ENCODE results near the gene TCEAL1.
A peak's percentile ranks its signal among the peaks of the same experiment; 100 is the strongest.
"Not testable (repeated sequence)": the region's sequence is repeated elsewhere in the genome, so short reads cannot be mapped to it uniquely, and the experiment has no call there.

The TCEAL1 gene

GRCh38 chrX:103628386-103629317, at the start of gene TCEAL1:
Gene TCEAL1, plus strand, starts transcription at chrX:103628975. Its CDS starts 942 bp downstream, at chrX:103629917.
- no peak for DNase-seq (ENCODE audit: low read depth)

GRCh38 chrX:103584596-103584995, 44.2 kb upstream of the TCEAL1 start:
- DNase-seq (ENCODE audit: low read depth): no peak

- peak; percentile 31 for DNase-seq (ENCODE audit: low read depth)
Measured at GRCh38 chrX:103585411-103586313, 43.1 kb upstream of the TCEAL1 start, which contains the start of gene TCEAL4. Gene TCEAL4, plus strand, starts transcription at chrX:103585515. Its CDS starts 1,161 bp downstream, at chrX:103586676.

- DNase-seq (ENCODE audit: low read depth): no peak
Measured at GRCh38 chrX:103586314-103586646, 42.5 kb upstream of the TCEAL1 start.

- no peak for DNase-seq (ENCODE audit: low read depth)
Measured at GRCh38 chrX:103586659-103587058, 42.1 kb upstream of the TCEAL1 start.

- not testable (repeated sequence) for DNase-seq (ENCODE audit: low read depth)
Measured at GRCh38 chrX:103592295-103592694, 36.5 kb upstream of the TCEAL1 start.

- DNase-seq (ENCODE audit: low read depth): not testable (repeated sequence)
Measured at GRCh38 chrX:103595202-103595601, 33.6 kb upstream of the TCEAL1 start.

- DNase-seq (ENCODE audit: low read depth): peak; percentile 19
Measured at GRCh38 chrX:103607364-103608305, 21.1 kb upstream of the TCEAL1 start, which contains the start of gene TCEAL3. Gene TCEAL3, plus strand, starts transcription at chrX:103607963. Its CDS starts 1,102 bp downstream, at chrX:103609065.

- DNase-seq (ENCODE audit: low read depth): no peak
Measured at GRCh38 chrX:103608306-103608963, 20.3 kb upstream of the TCEAL1 start.

- no peak for DNase-seq (ENCODE audit: low read depth)
Measured at GRCh38 chrX:103610282-103610681, 18.5 kb upstream of the TCEAL1 start.

- DNase-seq (ENCODE audit: low read depth): no peak
Measured at GRCh38 chrX:103613362-103613890, 15.3 kb upstream of the TCEAL1 start.

- no peak for DNase-seq (ENCODE audit: low read depth)
Measured at GRCh38 chrX:103614999-103615398, 13.8 kb upstream of the TCEAL1 start.

GRCh38 chrX:103615781-103616371, 12.9 kb upstream of the TCEAL1 start:
- no peak for DNase-seq (ENCODE audit: low read depth)

GRCh38 chrX:103616676-103617186, 12.0 kb upstream of the TCEAL1 start:
- DNase-seq (ENCODE audit: low read depth): no peak

GRCh38 chrX:103624111-103624510, 4.7 kb upstream of the TCEAL1 start:
- no peak for DNase-seq (ENCODE audit: low read depth)

- no peak for DNase-seq (ENCODE audit: low read depth)
Measured at GRCh38 chrX:103626855-103627254, 1.9 kb upstream of the TCEAL1 start.

GRCh38 chrX:103629318-103630170, 769 bp downstream of the TCEAL1 start:
- DNase-seq (ENCODE audit: low read depth): peak; percentile 9

GRCh38 chrX:103630171-103630511, 1.4 kb downstream of the TCEAL1 start:
- DNase-seq (ENCODE audit: low read depth): no peak

- DNase-seq (ENCODE audit: low read depth): no peak
Measured at GRCh38 chrX:103631145-103631544, 2.4 kb downstream of the TCEAL1 start.

All from activated T-helper 9 cell treated with anti-CD3 and anti-CD28 coated beads, Interleukin-2, amount 50 U/mL, for 16 hours (primary cell).